ENCODE results near the gene PRPS2. TPM values are rescaled to one million over a fixed set of nuclear protein-coding genes. Genes with fewer than 3 reads are reported as not detected.

PRPS2 gene
- total RNA-seq, 2 donors from 2014 or later, result 43.0 to 567 TPM

- no peak for TF ChIP-seq CTCF (IDR thresholded peaks at IDR 0.05)
- no peak for TF ChIP-seq POLR2A (IDR thresholded peaks at IDR 0.05)
- no peak for TF ChIP-seq POLR2AphosphoS5 (IDR thresholded peaks at IDR 0.05)
- Histone ChIP-seq H3K36me3 (no peaks in the 10 kb centered on the region), H3K27me3 (replicated peaks; ENCODE audit: insufficient read depth) (no peaks in the 10 kb centered on the region), H3K4me3 (no peak overlapping the region), H3K27ac (no peak overlapping the region), H3K9me3 (no peaks in the 10 kb centered on the region), H3K4me1 (replicated peaks) (no peaks in the 10 kb centered on the region)
- 85% methylated on average over 5 of the region's 5 CpGs for WGBS
- intact Hi-C loops (cut with DNase I), result no loop called here
- no peak for DNase-seq (ENCODE audit: low spot score)
These were observed 11.5 kb downstream of the PRPS2 start for GRCh38 chrX:12802741-12803140.

GRCh38 chrX:12804655-12805054 lies 13.4 kb downstream of the PRPS2 start:
- intact Hi-C loops (cut with DNase I), result no loop called here
- Histone ChIP-seq H3K4me3 (no peak overlapping the region), H3K27ac (no peak overlapping the region), H3K9me3 (no peaks in the 10 kb centered on the region), H3K36me3 (no peaks in the 10 kb centered on the region), H3K4me1 (replicated peaks) (no peaks in the 10 kb centered on the region), H3K27me3 (replicated peaks; ENCODE audit: insufficient read depth) (no peaks in the 10 kb centered on the region)
- no peak for TF ChIP-seq POLR2A (IDR thresholded peaks at IDR 0.05)
- TF ChIP-seq CTCF (IDR thresholded peaks at IDR 0.05), result no peak
- peak; percentile 33 for DNase-seq (ENCODE audit: low spot score)
- 26% methylated on average over 2 of the region's 2 CpGs for WGBS

- WGBS, result 41% methylated on average over 6 of the region's 6 CpGs
- DNase-seq (ENCODE audit: low spot score), result no peak
- Histone ChIP-seq H3K4me3 (no peak overlapping the region), H3K27me3 (replicated peaks; ENCODE audit: insufficient read depth) (no peaks in the 10 kb centered on the region), H3K27ac (no peak overlapping the region), H3K9me3 (no peaks in the 10 kb centered on the region), H3K36me3 (no peaks in the 10 kb centered on the region), H3K4me1 (replicated peaks) (no peaks in the 10 kb centered on the region)
- intact Hi-C loops (cut with DNase I), result no loop called here
- TF ChIP-seq CTCF (IDR thresholded peaks at IDR 0.05) (no peak), POLR2A (IDR thresholded peaks at IDR 0.05) (no peak), POLR2AphosphoS5 (IDR thresholded peaks at IDR 0.05) (peak; percentile 37)
These were observed 14.1 kb downstream of the PRPS2 start for GRCh38 chrX:12805333-12805732.

GRCh38 chrX:12811658-12812057 lies 20.4 kb downstream of the PRPS2 start:
- Histone ChIP-seq H3K9me3 (no peaks in the 10 kb centered on the region), H3K27me3 (replicated peaks; ENCODE audit: insufficient read depth) (no peaks in the 10 kb centered on the region), H3K4me3 (no peak overlapping the region), H3K27ac (no peak overlapping the region), H3K4me1 (replicated peaks) (no peaks in the 10 kb centered on the region), H3K36me3 (no peaks in the 10 kb centered on the region)
- DNase-seq (ENCODE audit: low spot score), result no peak
- intact Hi-C loops (cut with DNase I), result no loop called here
- 74% methylated on average over 8 of the region's 8 CpGs for WGBS
- TF ChIP-seq CTCF (IDR thresholded peaks at IDR 0.05) (no peak), POLR2AphosphoS5 (IDR thresholded peaks at IDR 0.05) (no peak), POLR2A (IDR thresholded peaks at IDR 0.05) (no peak)

- H3K36me3 ChIP-seq, result no peaks in the 10 kb centered on the region
- no peaks in the 10 kb centered on the region for H3K27me3 ChIP-seq (replicated peaks; ENCODE audit: insufficient read depth)
- intact Hi-C loops (cut with DNase I), result no loop called here
- no peaks in the 10 kb centered on the region for H3K4me1 ChIP-seq (replicated peaks)
- H3K9me3 ChIP-seq, result no peaks in the 10 kb centered on the region
- peak; percentile 13 for DNase-seq (ENCODE audit: low spot score)
- TF ChIP-seq CTCF (IDR thresholded peaks at IDR 0.05) (peak in 3 of 4 experiments; percentile 31 to 53 (median 44)), POLR2AphosphoS5 (IDR thresholded peaks at IDR 0.05) (no peak)
- 14% methylated on average over 4 of the region's 4 CpGs for WGBS
- no peak overlapping the region for H3K4me3 ChIP-seq
- H3K27ac ChIP-seq, result no peak overlapping the region
These were observed 23.2 kb downstream of the PRPS2 start for GRCh38 chrX:12814420-12814819.

Measured in prostate gland (tissue), 2 donors.